HG03064 (cell line): ENCODE data around the gene TSPAN32.

Experiments
- ATAC-seq: cut with Tn5 transposase; IDR thresholded peaks from one replicate; pipeline ENCODE4 v1.9.1; 2021; ENCODE audit warnings: low read depth; ENCODE audit not compliant: unreplicated experiment

Gene TSPAN32

DNA sequence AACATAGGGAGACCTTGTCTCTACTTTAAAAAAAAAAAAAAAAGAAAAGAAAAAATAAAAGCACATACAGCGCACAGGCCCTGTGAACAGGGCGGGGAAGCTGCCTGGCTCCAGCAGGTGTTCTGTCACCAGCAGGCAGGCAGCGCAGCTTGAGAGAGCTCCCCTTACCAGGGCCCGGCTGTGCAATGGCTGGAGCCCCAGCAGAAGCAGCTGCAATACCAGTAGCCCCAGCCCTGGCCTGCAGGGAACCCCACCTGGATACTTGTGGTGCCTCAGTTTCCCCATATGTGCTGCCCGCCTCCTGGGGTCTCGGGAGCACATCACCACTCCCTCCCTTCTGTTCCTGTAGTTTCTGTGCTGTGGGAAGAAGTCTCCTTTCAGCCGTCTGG, 12.3 kb downstream of the TSPAN32 start:
- ATAC-seq: no peak

DNA sequence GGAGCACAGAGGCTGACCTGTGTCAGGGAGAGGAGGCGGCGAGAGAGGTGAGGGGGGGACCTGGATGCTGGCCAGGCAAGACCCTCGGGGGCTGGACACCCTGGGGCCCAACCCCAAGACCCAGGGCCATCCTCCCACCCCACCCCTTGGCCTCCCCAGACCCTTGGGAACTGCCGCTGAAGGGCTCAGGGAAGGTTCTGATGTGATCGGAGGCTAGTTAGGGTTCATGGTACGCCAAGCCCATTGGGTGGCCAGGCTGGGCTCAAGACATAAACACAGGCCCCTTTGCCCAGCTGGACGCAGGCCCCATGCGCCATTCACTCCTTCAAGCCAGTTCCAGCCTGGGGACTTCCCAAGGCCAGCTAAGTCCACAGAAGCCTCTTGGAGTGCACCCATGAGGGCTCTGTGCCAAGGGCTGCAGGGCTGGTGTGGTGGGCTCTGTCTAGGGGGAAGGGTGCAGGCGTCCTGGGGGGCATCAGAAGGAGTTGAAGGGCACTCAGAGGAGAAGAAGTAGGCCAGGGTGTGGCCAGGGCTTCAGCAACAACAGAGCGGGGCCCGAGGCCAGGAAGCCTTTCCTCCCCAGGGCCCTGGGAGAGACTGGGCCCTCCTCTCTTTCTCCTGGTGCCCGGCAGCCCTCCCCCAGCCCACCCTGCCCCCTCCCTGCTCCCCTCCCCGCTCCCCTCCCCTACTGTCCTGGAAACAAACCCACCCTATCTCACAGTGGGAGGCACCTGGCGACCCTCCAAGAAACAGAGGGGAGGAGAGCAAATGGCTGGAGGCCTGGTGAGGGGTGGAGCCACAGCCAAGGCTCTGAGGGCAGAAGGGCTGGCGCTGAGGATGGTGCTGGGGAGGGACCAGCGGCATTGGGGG, 12.9 kb downstream of the TSPAN32 start:
- ATAC-seq: no peak

DNA sequence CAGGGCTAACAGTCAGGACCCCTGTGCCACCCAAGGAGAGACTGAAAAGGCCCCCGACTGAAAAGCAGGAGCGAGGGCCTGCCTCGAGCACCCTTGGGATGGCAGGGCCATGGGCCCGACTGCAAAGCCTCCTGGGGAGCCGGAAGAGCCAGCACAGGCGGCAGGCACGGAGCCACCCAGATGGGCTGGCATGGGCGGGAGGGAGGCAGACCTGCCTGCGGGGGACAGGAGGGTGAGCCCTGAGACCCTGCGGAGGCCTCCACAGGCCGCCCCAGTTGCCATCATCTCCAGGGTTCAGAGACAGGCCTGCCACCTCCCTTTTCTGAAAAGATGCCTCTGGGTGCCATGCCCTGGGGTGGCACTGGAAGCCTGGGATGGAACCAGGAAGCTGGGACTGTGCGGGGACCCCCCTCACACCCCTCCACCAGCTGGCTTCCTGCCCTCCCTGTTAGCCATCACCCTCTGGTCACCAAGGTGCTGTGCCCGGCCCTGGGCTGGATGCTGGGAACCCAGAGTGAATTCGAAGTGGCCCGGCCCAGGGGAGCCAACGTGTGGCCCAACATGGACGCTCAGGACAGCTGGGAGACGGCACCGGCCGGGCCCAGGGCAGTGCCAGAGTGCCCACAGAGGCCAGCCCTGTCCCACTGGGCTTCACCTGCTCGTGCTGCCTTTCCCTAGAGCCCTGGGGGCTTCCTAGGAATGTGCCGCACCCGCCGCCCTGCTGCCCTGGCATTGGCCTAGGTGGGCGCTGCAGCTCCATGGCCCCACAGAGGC, 13.8 kb downstream of the TSPAN32 start:
- ATAC-seq: no peak

DNA sequence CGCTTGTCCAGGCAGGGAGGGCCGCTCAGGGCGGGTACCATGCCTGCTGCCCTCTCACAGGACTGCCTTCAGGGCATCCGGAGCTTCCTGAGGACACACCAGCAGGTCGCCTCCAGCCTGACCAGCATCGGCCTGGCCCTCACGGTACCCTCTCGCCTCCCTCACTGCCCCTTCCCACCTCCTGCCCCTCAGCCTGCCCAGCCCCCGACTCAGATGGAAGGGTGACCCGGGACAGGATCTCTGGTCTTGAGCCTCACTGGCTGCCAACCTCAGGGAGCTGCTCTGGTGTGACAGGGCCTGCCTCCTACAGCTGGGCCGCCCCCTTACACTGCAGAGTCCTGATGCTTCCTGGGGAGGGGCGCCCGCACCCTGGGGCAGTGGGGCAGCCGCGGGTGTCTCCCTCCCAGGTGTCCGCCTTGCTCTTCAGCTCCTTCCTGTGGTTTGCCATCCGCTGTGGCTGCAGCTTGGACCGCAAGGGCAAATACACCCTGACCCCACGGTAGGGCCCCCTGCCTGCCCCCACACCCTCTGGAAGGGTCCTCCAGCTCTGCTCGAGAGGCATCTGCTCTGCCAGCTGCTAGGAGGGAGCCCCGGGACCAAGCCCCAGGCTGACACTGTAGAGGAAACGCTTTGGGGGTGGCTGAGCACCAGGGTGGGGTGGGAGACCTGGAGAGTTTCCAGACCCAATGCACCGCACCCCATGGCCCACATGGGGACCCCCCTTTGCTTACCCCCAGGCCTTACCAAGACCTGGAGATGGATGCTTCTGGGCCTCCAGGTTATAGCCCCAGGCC, 14.6 kb downstream of the TSPAN32 start:
- no peak for ATAC-seq

DNA sequence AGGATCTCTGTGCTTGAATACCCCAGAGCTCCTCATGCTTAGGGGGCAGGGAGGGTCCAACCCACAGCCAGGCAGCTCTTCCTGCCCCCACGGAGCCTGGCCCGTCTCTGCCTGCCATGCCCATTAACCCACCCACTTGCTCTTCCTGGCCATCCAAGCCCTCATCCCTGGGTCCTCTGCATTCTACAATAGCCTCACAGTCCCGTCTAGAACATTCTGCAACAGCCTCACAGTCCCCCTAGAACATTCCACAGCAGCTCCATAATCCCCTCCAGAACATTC, 15.1 kb downstream of the TSPAN32 start:
- ATAC-seq: no peak

DNA sequence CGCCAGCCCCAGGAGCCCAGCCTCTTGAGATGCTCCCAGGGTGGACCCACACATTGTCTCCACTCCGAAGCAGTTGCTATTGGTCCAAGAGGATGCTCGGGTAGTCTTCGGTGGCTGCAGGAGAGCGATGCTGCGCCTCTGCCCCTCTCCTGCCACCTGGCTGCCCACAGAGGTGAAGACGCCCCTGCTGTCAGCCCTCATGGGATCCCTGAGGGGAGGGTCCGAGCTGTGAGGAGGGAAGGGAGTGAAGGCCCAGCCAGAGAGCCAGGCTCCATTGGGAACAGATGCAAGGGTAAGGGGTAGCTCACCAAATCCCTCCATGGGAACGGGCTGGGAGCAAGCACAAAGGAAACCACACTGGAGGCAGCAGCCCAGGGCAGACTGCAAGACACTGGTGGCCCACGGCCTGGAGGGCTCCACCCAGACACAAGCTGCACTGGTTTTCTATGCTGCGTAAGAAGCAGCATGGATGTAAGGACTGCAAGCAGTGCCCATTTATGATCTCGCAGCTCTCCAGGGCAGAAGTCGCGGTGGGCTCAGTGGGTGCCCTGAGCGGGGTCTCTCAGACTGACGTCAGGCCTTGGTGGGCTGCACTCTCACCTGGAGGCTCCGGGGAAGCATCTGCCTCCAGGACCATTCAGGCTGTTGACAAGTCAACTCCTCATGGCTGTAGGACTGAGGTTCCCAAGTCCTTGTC, 15.7 kb downstream of the TSPAN32 start:
- ATAC-seq: no peak

DNA sequence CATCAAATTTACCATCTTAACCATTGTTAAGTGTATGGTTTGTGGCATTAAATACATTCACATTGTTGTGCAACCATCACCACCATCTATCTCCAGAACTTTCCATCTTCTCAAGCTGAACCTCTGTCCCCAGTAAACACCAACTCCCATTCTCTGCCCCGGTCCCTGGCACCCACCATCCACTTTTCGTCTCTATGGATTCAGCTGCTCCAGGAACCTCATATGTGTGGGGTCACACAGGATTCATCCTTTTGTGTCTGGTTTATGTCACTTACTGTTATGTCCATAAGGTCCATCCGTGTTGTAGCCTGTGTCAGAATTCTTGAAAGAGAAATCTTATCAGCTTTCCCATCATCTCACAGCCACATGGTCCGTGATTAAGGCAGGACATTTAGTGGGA, 16.3 kb downstream of the TSPAN32 start:
- no peak for ATAC-seq

DNA sequence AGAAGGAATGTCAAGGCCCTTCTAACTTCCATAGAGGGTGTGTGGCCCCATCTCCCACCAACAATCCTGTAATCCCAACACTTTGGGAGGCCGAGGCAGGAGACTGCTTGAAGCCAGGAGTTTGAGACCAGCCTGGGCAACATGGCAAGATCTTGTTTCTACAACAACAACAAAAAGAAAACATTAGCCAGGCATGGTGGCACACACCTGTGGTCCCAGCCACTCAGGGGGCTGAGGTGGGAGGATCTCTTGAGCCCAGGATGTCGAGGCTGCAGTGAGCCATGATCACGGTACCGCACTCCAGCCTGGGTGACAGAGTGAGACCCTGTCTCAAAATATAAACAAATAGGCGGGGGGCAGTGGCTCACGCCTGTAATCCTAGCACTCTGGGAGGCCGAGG, 16.9 kb downstream of the TSPAN32 start:
- no peak for ATAC-seq

DNA sequence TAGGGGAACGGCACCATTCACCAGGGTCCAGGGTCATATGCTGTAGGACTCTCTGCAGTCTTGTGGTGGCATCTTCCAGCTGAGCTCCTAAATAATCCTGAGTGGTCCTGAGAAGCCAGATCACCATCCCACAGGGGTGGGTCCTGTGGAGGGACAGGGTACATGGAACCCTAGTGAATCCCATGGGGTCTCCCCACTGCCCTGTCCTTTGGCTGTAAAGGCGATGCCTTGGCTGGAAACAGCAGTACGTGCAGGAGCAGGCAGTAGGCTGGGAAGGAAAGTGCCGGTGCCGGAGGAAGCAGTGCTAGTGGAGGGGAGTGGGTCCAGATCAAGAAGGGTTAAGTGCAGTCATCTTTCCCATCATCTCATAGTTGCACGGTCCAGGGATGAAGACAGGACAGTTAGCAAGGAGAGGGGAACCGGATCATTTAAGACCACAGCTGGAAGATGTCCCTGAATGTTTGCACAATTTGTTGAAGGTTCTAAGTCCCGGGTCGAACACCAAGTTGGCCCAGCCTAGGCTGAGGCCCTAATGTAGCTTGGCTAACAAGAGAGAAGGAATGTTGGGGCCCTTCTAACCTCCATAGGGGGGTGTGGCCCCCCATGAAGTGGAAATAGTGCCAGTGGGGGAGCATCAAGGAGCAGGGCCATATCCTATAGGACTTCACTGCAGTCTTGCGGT, 18.1 kb downstream of the TSPAN32 start:
- no peak for ATAC-seq

DNA sequence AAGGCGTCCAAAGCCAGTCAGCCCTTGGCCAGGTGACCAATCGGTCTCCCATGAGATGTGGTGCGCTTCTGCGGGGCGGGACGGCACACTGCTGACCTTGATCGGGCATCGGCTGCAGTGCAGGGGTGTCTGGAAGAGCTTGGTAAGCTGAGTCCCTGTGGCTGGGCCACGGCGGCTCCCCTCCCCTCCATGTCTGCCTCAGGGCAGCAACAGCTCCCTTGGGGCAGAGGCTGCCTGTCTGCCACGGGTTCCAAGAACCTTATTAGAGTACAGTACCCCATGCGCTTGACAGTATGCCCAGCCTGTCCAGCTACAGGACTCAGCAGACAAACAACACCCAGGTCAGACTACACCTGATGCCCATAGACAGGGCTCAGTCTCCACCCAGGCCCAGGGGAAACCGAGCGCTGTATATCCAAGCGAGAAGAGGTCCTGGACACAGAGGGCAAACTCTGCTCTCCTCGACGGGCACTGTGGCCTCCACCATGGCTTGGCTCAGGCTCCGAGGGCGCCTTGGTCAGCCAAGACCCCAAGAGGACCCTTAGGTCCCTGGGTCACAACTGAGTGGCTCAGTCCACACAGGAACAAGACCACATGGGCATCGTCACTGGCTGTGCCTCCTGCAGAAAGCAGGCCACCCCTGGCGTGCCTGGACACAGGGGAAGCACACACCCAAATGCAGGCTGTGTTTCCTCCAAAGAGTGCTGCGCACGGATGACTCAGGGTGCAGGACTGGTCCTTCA, 18.9 kb downstream of the TSPAN32 start:
- ATAC-seq: no peak

DNA sequence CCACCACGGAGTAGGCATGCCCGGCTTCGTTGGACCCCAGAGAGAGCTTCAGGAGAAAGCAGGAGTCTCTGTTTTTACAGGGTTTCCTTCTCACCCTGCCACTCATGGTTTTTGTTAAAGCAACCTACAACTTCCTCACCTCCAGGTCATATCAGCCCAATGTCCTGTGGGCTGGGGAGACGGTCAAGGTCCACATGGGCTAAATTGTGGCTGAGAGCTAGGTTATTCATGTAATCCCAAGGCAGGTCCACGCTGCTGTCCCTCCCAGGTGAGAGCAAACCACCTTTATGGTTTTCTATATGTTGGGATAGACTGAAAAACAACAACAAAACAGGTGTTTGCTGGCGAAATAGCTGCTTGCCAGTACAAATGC, 19.5 kb downstream of the TSPAN32 start:
- no peak for ATAC-seq

DNA sequence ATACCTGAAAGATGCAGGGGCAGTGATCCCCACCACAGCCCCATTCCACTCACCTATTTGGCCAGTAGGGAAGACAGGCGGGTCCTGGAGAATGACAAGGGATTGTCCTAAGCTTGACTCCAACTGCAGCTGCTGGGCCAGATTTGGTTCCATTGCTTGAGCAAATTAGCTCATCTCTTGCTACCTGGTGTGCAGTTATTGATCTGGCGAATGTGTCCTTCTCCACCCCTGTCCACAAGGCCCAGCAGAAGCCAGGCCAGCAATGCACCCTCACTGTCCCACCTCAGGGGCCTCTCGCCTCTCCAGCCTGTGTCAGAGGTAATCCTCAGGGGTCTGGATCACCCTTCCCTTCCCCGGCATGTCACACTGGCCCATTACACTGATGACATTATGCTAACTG, 23.3 kb downstream of the TSPAN32 start:
- no peak for ATAC-seq

DNA sequence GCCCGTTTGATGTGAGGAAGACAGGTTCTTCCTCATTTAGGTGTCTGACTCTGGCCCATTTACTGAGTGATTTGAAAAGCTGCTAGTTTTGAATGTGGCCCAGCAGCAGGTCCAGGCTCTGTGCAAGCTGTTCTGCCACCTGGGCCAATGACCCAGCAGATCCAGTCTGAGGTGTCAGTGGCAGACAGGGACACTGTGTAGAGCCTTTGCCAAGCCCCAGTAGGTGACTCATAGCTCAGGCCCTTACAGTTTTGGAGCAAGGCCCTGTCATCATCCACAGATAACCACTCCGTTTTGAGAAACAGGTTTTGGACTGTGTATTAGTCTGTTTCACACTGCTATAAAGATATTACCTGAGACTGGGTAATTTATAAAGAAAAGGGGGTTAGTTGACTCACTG, 23.9 kb downstream of the TSPAN32 start:
- no peak for ATAC-seq

DNA sequence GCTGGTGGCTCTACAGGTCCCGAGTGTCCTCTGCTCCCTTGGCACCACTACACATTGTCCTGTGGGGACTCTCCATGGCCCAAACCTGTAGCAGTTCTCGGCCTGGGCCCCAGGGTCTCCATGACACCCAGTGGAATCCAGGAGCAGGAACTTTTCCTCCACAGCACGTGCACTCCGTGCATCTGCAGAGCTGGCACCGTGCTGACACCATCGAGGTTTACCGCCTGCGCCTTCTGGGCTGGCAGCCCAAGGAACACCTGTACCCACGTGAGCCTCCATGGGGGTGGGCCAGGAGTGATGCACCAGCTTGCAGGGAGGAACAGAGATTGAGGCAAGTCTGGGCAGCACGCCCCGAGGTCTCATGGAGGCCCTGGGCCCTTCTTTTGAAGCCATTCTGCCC, 25.2 kb downstream of the TSPAN32 start:
- no peak for ATAC-seq

DNA sequence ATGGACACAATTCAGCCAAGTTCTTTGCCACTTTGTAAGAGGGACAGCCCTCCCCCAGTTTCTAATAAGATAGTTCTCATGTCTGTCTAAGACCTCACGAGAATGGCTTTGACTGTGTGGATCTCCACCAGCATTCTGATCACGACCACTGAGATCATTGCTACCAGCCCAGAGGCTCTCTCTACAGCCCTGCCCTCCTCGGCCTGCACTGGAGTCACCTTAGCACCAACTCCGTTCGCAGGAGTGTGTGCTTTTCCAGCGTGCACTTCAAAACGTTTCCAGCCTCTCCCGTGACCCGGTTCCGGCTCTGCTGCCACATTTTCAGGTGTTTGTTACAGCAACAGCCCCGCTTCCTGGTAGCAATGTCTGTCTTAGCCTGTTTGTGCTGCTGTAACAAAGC, 26.2 kb downstream of the TSPAN32 start:
- ATAC-seq: no peak

DNA sequence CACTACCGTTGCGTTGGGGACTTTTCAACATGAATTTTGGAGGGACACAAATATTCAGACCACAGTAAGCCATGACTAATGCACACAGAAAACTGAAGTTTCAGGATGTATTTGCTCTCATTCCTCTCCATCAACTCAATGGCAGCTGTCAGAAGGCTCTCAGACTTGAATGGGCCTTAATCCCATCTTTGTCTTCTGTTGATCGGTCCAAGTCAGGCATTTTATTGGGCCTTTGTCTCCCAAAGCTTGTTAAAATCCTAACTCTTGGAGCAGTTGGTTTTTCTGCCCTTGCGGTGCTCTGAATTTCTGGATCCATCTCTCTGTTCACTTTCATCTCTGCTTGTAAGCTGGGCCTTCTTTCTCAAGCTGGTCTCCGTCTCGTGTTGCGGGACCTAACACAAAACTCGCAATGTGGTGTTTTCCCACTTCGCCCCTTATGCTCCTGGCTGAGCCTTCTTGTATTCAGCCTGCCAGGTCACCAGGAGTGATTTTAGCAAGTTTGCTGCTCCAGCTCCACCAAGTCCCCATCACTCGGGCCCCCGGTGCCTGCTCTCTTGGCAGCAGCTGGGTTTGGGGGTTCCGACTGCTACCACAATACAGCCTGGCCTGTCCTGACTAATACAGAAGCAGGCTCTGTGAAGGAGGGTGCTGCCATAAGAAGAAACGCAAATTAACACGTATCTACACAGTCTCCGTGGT, 27.0 kb downstream of the TSPAN32 start:
- ATAC-seq: no peak

DNA sequence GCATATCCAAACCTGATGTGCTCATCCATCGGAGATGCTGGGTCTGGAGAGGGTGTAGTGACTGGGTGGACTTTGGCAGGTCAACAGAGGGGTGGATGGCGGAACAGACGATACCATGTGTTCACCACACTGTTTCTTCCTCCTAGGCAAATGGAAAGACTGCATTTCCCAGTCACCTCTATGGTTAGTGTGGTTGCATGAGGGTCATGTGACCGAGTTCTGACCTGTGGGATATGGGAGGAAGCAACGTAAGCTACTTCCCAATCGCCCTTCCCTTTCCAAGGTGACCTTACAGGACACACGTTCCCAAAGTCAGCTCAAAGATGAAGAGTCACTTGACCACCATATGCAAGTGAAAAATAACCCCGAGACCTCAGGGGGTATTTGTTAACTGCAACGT, 27.7 kb downstream of the TSPAN32 start:
- no peak for ATAC-seq

DNA sequence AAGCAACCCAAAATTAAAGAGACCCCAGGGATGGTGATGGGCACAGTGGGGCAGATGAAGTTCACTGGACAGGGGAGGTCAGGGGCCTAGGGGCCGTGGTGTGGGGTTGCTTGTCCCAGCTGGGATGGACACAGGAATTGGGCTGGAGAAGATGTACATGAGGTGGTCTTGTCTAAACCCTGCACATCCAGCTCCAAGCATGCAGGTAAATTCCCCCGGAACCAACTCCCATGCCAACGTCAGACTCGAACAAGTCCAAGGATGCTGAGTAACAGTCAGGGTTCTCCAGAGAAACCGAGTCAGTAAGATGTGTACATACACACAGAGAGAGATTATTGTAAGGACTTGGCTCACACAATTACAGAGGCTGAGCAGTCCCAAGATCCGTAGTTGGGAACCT, 28.9 kb downstream of the TSPAN32 start:
- ATAC-seq: no peak

DNA sequence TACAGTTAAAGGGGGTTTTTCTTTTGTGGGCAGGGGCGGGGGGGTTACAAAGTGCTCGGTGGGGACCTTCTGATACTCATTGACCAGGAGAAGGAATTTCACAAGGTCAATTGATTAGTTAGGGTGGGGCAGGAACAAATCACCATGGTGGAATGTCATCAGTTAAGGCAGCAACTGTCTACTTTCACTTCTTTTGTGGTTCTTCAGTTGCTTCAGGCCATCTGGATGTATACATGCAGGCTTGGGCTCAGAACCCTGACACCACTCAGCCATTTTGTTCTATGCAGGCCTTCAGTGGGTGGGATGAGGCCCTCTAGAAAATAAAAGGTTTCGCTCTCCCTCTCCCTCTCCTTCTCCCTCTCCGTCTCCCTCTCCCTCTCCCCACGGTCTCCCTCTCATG, 29.6 kb downstream of the TSPAN32 start:
- no peak for ATAC-seq
